Stimulated activated CD8-positive, alpha-beta memory T cell treated with anti-CD3 and anti-CD28 coated beads, Interleukin-12 subunit alpha, Interleukin-12 subunit beta, amount 100 ng/mL, for 1 hour (primary cell): Measurements from ENCODE around the gene TOR1AIP1.

ENCODE experiments used
- DNase-seq: peaks from one replicate; pipeline ENCODE4 v3.0.0-alpha.2; 2020; ENCODE audit warnings: low read depth

Gene TOR1AIP1

GRCh38 chr1:179881642-179882252, 338 bp upstream of the TOR1AIP1 start:
- DNase-seq = no peak

- DNase-seq = peak; percentile 20
Observed at GRCh38 chr1:179883040-179883744, 1.1 kb downstream of the TOR1AIP1 start.

DNA sequence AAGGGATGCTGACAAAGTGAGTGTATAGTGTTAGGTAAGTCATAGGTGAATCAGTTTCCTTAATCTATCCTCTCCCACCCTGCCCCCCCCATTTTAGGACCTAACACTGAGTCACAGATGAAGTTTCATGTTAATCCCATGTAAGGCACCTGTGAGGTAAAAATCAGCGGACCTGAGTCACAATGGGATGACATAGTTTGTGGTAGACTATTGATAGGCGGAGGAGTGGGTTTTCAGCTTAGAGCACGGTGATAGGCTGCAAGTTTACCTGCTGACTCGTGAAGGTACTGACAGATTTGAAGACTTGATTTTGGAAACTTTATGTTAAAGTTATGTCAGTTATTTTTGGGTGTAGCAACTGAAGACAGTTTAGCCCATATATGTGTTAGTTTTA, 1.7 kb downstream of the TOR1AIP1 start:
- DNase-seq = peak; percentile 22

GRCh38 chr1:179888071-179888470, 6.0 kb downstream of the TOR1AIP1 start:
- no peak for DNase-seq

GRCh38 chr1:179889589-179889988, 7.5 kb downstream of the TOR1AIP1 start:
- DNase-seq = no peak

- DNase-seq = no peak
Observed at GRCh38 chr1:179910934-179911333, 28.8 kb downstream of the TOR1AIP1 start.

- DNase-seq = no peak
Observed at GRCh38 chr1:179911812-179912211, 29.7 kb downstream of the TOR1AIP1 start.

DNA sequence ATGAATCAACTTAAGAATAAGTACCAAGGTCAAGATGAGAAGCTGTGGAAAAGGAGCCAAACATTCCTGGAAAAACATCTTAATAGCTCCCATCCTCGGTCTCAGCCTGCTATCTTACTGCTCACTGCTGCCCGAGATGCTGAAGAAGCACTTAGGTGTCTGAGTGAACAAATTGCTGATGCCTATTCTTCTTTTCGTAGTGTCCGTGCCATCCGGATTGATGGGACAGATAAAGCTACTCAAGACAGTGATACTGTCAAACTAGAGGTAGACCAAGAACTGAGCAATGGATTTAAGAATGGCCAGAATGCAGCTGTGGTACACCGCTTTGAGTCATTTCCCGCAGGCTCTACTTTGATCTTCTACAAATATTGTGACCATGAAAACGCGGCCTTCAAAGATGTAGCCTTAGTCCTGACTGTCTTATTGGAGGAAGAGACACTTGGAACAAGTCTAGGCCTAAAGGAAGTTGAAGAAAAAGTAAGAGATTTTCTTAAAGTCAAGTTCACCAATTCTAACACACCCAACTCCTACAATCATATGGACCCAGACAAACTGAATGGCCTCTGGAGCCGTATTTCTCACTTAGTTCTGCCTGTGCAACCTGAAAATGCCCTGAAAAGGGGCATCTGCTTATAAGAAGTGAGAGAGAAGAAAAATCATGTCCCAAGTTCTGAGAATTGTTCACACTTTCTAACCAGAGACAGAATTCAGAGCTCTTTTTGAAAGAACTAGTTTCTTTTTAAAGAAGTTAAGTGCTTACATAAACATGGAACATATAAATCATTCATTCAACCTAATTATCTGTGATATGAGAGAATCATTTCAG, 35.7 kb downstream of the TOR1AIP1 start:
- no peak for DNase-seq

DNA sequence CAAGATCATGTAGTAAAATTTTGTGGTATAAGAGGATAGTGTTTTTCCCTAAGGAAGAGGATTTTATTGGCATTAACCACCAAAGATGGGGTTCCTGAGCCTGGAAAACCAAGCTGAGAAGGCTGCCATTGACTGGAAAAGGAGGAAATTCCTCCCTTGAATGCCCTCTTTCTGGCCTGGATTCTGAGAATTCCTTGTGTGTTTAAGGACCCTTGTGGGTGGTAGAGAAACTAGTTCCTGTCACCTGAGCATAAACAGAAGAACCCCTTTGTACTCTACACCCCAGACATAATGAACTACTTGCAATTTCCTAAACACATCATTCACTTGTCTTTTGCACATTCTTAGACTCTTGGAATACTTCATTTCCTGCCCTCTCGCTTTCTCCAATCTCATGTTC, 39.4 kb downstream of the TOR1AIP1 start:
- DNase-seq = no peak

DNA sequence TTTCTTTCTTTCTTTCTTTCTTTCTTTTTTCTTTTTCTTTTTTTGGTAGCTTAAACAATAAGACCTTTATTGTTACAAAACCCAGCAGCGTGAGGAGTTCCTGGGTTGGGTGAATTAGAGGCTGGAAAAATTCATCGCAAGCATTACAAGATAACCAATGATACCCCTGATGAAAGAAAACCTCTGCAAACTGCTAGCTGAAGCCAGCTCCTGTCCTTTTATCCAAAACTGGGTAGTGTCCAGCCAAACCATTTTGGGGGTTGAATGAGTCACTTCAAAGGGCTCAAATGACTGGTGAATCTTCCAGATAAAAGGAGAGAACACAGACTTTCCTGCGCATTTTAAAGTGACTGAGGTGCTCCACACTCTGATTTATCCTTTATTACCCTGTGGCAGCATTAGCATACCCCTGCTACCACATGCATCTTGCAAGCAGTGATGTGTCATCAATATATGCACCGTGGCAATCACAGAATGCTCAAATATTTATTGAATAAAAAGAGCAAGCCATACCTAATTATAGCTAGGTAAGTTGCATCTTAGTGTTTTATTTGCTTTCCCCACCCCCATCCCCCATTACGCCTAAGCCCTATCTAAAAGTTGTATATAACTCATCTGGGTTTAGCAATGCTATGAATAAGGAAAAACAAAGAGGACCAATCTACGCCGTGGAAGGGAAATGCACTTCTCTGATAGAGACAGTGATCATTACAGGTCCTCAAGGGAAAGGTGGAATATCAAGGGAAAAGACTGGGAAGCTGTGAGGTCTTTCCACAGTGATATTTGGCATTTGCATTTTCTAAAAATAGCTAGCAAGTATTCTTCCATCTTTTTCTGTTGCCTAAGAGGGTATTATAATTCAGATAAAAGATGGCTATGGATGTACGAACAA, 40.1 kb downstream of the TOR1AIP1 start:
- DNase-seq = no peak

DNA sequence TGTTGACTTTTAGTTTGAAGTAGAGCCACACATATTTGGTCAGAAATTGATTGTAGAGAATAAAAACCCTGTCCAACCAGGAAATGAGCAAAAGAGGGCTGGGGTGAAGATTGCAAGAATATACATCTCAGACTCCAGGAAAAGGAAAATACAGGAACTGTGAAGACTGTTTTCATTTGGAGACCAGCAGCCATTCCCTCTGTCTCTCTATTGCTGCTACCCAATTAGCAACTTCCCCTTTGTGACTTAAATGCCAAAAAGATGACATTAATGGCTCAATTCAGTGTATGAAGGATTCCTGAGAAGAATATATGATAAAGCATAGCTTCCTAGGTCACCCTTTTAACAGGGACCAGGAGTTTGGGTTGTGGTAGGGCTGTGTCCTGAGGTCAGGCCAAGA, 40.9 kb downstream of the TOR1AIP1 start:
- DNase-seq = no peak

DNA sequence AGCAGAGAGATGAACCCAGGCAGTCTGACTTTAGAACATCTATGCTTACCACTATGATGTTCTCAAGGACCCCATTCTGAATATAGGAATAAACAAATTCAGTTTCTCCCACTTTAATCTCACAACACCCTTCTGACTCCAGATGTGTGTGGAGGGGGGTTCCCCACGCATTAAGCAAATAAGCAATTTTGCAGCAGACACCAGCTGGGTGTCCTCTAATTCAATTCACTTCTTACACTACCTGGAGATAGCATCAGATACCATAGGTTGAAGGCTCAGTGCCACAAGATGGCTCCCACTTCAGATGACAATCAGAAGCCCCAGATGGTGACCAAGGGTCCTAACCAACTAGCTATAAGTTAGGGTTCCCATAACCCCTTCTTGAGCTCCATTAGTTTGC, 42.2 kb downstream of the TOR1AIP1 start:
- DNase-seq = no peak

GRCh38 chr1:179925302-179925701, 43.2 kb downstream of the TOR1AIP1 start:
- no peak for DNase-seq

- no peak for DNase-seq
Observed at GRCh38 chr1:179925922-179926849, 44.1 kb downstream of the TOR1AIP1 start.

GRCh38 chr1:179926850-179927205, 44.7 kb downstream of the TOR1AIP1 start:
- DNase-seq = no peak

GRCh38 chr1:179929955-179930798, 48.1 kb downstream of the TOR1AIP1 start:
- no peak for DNase-seq

GRCh38 chr1:179930867-179931266, 48.8 kb downstream of the TOR1AIP1 start:
- no peak for DNase-seq

GRCh38 chr1:179933219-179933618, 51.1 kb downstream of the TOR1AIP1 start:
- DNase-seq = no peak

DNA sequence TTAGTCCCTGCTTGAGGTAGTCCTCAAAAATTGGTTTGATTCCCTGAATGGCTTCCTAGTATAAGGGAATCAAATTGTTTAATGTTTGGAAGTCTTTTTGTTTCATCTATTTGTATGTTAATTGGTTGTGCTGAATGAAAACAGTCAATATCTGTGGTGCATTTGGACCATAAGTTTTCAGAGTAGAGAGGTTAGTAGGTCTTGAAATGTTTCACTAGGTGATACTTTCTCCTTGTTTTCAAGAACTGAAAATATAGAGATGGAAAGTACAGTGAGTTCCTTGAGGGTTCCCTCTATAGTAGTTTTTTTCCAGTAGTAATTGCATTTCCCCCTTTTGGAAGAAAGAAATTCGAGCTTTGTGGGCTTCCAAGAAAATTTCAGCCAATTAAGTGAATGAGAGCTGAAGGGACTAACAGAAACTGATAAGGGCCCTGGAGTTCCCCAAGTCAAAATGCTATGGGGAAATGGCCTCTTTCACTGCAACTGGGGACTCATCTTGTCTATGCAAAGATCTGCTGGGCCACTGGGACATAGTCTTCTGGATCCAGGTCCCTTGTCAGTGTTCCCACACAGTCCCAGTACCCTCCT, 53.9 kb downstream of the TOR1AIP1 start:
- DNase-seq = no peak
